DMS 273 treated with DMSO at 0.1 percent for 48 hours (cell line): ENCODE data around the gene ADGRG1.

ENCODE experiments used
- DNase-seq: peaks from one replicate; lab custom pipeline; 2025; lab: John Stamatoyannopoulos, UW

Gene ADGRG1

DNA sequence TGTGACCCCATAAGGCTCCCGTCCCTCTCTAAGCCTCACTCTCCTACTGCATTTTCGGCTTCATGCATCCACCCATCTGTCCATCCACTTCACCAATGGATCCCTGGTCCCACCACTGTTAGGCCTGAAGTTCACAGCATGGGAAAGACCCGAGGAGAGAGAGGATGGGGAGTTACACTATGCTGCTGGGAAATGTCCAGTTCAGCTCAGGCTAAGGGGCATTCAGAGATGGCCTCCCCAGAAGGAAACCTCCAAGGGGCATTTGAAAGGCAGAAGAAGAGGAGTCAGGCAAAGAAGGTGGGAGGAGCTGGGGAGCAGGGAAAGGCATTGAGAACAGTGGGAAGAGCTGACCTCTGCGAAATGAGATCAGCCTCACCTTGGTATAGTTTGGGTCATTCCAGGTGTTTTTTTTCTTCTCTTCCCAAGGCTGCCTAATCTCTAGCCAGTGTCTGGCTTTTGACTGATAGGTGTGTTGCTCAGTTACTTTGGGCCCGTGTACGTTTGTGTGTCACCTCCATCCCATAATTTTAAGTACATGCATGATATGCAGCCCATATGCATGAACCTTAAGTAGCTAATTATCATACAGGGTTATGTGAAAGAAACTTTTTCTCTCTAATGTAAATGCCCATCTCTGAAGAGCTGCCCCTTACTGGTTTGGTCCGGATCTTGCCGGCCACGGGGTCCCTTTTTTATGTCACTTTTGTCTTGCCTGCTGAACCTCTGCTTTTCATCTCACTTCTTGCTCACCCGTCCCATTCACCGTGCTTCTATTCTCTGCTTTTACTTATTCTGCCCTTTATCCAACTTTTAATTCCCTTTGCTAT, 54.6 kb downstream of the ADGRG1 start:
- no peak for DNase-seq

DNA sequence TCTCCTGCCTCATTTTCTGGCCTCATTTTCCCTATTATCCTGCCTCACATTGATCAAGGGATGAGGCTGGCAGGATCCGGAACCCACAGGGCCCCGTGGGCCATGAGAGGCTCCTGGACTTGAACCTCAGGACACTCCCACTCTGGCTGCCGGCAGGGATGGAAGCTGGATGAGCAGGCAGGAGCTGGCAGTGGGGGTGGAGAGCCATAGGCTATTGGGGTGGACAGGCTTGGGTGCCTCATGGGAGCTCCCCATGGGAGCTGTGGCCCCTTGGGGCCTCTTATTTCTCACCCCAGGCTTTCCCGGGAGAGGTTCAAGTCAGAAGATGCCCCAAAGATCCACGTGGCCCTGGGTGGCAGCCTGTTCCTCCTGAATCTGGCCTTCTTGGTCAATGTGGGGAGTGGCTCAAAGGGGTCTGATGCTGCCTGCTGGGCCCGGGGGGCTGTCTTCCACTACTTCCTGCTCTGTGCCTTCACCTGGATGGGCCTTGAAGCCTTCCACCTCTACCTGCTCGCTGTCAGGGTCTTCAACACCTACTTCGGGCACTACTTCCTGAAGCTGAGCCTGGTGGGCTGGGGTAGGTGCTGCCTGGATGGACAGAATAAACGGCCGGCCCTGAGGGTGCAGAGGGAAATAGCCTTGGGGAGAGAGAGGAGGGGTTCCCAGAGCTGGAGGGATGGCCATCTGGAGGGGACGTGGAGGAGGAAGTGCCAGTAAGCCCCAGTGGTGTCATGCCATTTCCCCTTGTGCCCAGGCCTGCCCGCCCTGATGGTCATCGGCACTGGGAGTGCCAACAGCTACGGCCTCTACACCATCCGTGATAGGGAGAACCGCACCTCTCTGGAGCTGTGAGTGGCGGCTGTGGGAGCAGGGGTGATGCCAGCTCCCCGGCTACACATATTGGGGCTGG, 55.5 kb downstream of the ADGRG1 start:
- DNase-seq = no peak

DNA sequence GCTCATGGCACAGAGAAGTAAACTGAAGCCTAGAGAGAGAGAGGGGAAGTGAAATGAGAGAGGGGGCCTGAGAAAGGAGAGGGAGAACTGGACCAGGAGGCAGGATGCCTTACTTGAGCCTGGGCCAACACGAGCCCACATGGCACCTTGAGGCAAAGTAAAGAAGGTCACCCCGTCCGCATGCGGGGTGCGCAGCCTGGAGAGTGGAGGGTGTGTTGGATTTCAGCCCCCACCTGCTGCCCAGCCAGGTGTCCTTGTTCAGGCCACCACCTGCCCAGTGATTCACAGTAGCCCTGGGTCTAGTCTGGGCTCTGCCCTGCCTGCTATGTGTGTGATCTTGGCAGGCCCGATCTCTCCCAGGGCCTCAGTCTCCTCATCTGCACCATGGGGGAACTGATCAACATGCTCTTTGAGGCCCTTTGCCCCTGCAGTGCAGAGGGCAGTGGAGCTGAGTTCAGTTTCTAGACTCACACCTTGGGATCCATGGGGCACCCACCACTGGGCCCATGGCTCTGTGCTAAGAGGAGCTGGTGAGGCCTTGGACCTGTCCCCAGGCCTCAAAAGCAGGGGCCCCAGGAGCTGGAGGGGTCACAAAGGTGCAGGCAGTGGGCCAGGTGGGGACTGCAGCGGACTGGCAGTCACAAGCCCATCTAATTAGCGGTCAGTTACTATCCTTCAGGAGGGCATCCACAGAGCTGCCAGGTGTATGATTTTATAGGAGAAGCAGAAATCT, 56.4 kb downstream of the ADGRG1 start:
- DNase-seq = no peak

DNA sequence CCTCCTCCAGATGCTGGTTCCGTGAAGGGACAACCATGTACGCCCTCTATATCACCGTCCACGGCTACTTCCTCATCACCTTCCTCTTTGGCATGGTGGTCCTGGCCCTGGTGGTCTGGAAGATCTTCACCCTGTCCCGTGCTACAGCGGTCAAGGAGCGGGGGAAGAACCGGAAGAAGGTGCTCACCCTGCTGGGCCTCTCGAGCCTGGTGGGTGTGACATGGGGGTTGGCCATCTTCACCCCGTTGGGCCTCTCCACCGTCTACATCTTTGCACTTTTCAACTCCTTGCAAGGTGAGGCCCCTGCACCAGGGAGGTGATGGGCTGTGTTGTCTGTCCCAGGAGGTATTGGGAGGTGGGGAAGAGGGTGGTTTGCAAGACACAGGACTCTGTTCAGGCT, 57.2 kb downstream of the ADGRG1 start:
- DNase-seq = no peak

DNA sequence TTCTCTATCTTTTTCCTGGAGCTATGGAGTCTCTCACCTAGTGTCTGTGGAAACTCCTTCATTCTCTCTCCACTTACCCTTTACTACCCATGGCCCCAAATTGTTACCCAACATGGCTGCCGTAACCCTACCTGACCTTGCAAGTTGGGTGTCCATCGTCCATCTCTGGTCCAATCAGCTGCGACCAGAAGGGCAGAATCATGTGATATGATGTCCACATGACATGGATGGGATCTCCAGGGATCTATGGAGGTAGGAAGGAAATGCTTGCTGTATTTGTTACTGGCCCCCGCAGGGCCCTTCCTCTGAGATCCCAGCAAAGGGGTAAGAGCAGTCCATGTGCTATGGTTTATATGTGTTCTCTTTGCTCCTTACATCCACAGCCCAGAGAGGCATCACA, 58.1 kb downstream of the ADGRG1 start:
- no peak for DNase-seq

DNA sequence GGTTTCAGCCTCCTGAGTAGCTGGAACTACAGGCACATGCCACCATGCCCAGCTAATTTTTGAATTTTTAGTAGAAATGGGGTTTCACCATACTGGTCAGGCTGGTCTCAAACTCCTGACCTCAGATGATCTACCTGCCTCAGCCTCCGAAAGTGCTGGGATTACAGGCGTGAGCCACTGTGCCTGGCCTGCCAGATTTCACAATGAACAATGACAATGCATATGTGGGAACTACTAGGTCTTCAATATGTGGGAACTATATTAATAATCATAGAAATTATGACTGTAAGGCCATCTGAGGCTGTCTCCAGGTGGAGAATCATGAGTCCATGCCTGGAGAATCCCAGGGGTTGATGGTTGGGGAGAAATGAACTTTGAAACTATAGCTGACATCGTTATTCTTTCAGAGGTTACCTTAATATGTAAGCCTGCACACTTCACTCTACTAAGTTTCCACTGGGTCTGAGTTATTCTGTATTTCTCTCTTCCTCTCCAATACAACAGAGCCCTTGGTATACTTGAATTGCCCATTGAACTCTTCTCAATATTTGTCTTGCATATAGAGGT, 59.0 kb downstream of the ADGRG1 start:
- DNase-seq = no peak

DNA sequence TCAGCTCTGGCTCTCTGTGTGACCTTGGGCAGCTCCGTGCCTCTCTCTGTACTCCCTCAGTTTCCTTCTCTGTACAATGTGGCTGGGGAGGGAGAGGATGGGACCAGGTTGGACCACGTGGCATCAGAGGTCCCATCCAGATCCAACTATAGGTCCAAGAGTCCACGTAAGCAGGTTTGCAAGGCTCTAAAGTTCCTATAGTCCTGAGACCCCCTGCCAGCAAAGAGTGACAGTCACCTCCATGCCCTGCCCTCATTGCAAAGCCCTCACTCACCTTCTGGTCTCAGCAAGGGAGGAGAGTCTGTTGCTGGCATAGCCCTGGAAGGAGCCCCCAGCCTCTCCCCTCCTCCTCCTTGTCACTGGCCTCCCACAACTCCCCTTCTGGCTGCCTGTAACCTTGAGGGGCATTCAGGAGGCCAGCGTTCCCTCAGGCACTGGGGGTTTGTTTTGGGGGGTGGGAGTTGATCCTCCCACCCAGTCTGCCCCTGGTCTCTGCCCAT, 60.1 kb downstream of the ADGRG1 start:
- DNase-seq = no peak

DNA sequence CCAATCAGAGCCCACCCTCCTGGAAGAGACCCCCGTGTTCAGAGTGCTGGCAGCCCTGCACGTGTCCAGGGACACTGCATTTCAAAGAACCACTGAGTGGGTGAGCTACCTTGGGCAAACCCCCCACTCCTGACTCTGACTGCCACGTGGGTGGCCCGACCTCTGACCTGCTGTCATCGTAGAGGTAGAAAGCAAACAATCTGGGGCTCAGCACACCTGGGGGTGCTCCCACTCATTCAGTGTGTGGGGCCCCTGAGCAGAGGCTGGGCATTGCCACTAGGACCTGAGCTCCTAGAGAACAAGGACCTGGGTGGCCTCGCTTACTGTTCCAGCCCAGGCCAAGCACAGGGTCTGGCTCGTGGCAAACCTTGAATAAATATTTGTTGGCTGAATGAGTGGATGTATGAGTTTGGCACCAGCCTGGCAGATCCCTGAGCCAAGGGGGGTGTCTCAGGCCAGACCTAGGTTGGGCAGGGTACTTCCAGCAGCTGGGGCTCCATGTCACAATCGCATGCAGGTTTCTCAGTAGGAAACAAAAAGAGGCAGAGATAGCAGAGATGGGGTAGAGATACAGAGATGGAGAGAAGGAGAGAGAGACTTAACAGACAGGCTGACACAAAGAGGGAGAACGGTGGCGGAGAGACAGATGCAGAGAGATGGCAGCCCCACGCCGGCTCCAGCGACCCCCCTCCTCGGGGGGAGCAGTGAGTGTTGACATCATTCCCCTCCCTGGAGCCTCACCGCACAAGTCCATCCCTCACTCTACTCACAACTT, 60.7 kb downstream of the ADGRG1 start:
- DNase-seq = no peak

DNA sequence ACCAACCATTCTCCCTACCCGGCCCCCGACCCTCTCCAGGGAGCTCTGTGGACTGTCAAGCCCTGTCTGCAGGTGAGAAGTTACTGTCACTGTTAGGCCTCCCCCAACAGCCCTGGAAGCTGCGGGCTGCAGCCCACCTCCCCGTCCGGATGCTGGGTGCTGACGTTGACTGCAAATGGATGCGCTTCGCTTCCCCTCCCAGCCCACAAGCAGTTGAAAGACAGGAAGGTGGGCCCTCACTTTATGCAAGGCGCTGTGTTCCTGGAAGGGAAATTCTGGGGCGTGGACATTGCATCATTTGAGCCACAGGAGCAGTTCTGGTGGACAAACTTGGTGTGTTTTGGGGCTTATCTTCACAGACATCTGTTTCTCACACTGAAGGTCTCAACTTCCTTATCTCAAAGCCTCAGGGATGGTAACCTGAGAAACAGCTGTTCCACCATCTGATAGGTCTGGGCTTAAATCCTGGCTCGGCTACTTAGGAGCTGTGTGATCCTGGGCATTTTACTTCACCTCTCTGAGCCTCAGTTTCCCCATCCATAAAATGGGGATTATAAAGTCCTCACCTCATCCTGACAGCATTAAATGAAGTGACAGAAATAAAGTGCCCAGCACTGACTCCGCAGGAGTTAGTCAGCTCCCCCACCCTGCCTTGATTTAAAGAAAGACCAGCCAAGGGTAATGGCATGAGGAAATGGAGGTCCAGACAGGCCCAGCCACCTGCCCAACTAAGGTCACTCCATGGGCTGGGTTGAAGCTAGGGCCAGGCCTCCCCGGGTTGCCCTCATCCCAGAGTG, 61.5 kb downstream of the ADGRG1 start:
- DNase-seq = peak; percentile 17

DNA sequence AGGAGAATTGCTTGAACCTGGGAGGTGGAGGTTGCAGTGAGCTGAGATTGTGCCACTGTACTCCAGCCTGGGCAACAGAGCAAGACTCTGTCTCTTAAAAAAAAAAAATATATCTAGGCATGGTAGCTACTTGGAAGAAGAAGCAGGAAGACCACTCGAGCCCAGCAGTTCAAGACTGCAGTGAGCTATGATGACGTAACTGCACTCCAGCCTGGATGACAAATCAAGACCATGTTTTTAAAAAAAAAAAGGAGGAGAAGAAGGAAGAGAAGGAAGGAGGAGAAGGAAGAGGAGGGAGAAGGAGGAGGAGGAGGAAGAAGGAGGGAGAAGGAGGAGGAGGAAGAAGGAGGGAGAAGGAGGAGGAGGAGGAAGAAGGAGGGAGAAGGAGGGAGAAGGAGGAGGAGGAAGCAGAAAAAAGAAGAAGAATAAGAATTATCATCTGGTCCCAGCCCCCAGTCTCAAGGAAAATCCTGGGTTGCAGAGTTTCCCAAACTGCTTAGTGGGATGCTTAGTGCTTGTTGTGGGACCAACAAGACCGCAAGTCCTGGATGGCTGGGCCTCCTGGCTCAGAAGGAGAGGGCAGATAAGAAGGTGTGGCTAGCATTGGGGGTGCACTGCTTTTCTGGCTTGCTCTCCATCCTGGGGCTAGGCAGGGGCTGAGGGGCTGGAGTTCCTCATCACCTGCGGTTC, 62.5 kb downstream of the ADGRG1 start:
- DNase-seq = no peak

DNA sequence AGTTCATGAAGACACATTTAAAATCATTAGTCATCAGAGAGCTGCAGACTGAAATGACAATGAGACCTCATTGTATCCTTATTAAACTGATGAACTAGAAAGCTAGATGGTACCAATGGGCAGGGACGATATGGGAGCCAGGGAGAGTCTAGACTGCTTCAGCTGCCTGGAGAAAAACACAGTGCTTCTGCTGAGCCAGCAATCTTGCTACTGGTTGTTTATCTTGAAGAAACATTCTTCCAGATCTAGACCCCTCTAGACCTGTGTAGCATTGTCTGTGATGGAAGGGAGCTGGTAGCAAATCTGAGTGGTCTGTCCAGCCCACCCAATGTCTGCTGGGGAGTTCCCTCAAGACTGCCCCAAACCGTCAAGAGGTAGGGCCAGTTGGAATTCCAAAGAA, 64.2 kb downstream of the ADGRG1 start:
- DNase-seq = no peak

DNA sequence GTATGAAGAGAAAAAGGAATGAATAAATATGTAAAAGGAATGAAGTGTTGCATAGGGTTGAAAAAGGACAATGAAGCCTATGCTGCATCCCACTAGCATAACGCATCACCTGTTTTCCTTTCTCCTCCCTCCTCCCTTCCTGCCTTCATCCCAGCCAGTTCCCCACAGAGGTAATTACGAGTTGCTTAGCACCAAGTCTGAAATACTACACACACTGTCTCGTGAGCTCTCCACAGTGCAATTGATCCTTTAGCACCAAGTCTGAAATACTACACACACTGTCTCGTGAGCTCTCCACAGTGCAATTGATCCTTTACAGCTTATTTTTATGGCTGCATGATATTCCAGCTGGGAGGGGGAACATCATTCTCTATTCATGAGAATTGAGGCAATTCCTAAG, 65.1 kb downstream of the ADGRG1 start:
- no peak for DNase-seq

DNA sequence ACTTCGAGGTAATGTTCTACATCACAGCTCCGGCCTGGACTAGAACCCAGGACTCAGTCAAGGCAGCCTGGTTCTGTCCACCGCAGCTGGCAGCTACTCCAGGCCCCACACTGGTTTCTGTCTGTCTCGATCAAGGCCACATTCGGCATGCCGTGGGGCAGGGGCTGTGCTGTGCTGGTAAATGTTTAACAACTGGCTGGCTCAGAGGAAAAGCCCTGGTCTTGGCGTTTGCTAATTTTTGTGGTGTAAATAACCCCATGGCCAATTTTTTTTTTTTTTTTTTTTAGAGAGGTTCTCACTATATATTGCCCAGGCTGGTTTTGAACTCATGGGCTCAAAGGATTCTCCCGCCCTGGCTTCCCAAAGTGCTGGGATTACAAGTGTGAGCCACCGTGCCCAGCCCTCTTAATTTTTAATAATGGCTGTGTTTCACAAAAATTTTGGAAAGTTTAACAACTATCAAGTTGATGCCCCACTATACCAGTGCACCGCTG, 65.8 kb downstream of the ADGRG1 start:
- DNase-seq = no peak

DNA sequence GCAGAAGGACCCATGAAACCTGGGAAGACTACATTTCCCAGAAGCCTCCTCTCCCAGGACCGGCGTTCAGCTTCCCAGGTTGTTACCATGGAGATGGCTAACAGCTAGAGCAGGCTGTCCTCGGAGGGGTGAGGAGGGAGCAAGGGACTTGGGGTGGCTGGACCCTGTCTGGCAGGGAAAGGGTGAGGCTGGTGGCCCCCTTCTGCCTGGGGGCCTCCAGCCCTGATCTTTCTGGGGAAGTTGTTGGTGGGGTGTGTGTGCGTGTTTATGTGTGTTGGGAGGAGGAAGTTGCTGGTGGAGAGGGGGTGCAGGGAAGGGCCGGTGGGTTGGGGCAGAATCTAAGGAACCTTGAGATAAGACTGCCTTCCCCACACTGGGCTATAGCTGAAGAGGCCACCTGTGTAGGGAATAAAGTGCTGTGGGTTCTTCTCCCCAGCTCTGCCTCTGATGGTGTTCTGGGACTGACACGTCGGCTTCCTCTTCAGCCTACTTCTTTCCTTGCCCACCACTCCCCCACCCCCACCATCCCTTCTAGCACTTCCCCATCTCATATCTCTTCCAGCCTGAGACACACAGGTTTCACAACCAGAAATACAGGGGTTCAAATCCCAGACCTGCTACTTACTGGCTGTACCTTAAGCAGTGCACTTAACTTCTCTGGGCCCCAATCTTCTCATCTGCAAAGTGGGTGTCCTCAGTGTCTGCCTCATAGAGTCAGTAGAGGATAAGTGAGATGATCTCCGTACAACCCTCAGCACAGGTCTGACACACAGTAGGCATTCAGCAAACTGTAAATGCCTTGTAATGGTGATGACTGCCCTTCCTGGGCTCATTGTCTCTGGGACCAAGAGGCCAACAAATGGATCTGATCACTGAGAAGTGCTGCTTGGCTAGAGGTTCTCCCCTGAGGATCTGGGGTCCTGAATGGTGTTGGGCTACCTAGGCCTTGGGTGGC, 66.6 kb downstream of the ADGRG1 start, which contains the start of gene DRC7:
Gene DRC7 (plus strand): TSS at position 82 of the 955 bp plus-strand sequence. CDS start 3,144 bp downstream, outside the sequence.
- peak; percentile 52 for DNase-seq

DNA sequence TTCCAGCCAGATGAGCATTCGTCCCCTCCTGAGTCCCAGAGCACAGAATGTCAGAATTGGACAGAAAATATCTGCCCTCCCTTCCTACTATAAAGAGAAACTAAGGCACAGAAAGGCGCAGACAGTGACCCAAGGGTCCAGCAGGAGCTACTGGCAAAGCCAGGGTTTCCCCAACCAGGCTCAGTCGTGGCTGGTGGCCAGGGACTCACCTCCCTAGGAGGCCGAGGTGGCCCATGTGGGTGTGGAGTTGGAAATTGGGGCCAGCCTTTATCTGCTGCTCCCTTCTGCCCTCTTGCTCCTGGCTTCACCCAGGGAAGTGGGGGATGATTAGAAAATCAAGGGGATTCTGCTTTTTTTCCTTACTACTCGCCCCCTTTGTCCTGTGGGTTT, 67.2 kb downstream of the ADGRG1 start:
- DNase-seq = no peak

DNA sequence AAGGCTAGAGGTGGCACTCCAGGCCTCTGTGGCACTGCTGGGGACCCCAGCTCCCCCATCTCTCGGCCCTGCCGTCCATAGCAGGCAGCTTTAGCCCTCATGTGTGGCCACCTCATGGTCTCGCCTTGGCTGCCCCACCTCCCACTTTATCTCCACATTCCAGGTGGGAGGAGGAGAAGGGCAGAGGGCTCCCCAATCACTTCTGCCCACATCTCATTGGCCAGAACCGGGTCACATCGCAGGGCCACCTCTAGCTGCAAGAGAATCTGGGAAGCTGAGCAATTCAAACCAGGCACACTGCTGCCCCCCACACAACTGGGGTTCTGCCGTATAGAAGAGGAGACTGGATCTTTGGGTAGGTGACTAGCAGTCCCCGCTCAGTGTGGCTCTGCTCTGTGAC, 67.8 kb downstream of the ADGRG1 start:
- no peak for DNase-seq

DNA sequence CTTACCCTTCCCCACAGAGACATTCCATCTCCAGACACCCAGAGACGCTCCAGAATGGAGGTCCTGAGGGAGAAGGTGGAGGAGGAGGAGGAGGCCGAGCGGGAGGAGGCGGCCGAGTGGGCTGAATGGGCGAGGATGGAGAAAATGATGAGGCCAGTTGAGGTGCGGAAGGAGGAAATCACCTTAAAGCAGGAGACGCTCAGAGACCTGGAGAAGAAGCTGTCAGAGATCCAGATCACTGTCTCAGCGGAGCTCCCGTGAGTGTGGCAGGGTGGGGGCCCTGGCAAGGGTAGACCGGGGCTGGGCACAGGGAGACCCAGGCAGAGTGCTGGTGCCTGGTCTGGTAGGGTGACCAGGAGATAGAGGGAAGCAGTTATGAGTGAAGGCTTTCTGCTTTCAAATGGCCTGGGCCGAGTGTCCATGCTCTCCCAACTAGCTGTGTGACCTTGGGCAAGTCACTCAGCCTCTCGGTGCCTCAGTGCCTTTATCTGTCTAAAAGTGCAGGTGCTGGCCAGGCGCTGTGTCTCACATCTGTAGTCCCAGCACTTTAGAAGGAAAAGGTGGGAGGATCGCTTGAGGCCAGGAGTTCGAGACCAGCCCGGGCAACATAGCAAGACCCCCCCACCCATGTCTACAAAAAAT, 69.6 kb downstream of the ADGRG1 start:
- no peak for DNase-seq
